Astrocyte (in vitro differentiated cells and primary cell): ENCODE data around the gene ANKRD1. TPM values are rescaled to one million over a fixed set of nuclear protein-coding genes. Genes with fewer than 3 reads are reported as not detected.
A peak's percentile ranks its signal among the peaks of the same experiment; 100 is the strongest.

Experiments
- DNase-seq: peaks from one replicate; pipeline ENCODE4 v3.0.0-alpha.2; 2010; ENCODE audit warnings: low read depth
- FAIRE-seq: peaks from 2 replicates; lab custom pipeline; 2011; peaks lifted over from hg19 to GRCh38; lab: Jason Lieb, UNC
- H2AFZ ChIP-seq: 2 replicates; pipeline ENCODE4 v1.6.0; 2012; ENCODE audit warnings: low read depth, low read length, inconsistent platforms
- H3K27ac ChIP-seq: 2 replicates; pipeline ENCODE4 v1.5.1; 2011; ENCODE audit warnings: low read depth, low read length, inconsistent platforms
- H3K27me3 ChIP-seq: 2 replicates; pipeline ENCODE4 v1.6.0; 2011; ENCODE audit warnings: low read length, inconsistent platforms; ENCODE audit not compliant: insufficient read depth
- H3K36me3 ChIP-seq: 2 replicates; pipeline ENCODE4 v1.5.1; 2011; ENCODE audit warnings: low read length, inconsistent platforms; ENCODE audit not compliant: insufficient read depth
- H3K4me1 ChIP-seq: 2 replicates; pipeline ENCODE4 v1.5.1; 2011; ENCODE audit warnings: low read length, inconsistent platforms; ENCODE audit not compliant: insufficient read depth
- H3K4me2 ChIP-seq: 2 replicates; pipeline ENCODE4 v1.6.0; 2012; ENCODE audit warnings: low read length, inconsistent platforms
- H3K4me3 ChIP-seq: 2 replicates; pipeline ENCODE4 v1.5.1; 2011; ENCODE audit warnings: low read depth, mild to moderate bottlenecking, low read length, inconsistent platforms; ENCODE audit not compliant: insufficient read depth
- H3K79me2 ChIP-seq: 2 replicates; pipeline ENCODE4 v1.6.0; 2012; ENCODE audit warnings: mild to moderate bottlenecking, low read length, inconsistent platforms; ENCODE audit not compliant: insufficient read depth
- H3K9ac ChIP-seq: 2 replicates; pipeline ENCODE4 v1.6.0; 2012; ENCODE audit warnings: mild to moderate bottlenecking, low read length, inconsistent platforms
- H3K9me3 ChIP-seq: 2 replicates; pipeline ENCODE4 v1.5.1; 2012; ENCODE audit warnings: low read depth, mild to moderate bottlenecking, low read length, inconsistent platforms; ENCODE audit not compliant: insufficient read depth
- H4K20me1 ChIP-seq: 2 replicates; pipeline ENCODE4 v1.6.0; 2012; ENCODE audit warnings: low read length, inconsistent platforms; ENCODE audit not compliant: insufficient read depth
- H3K27ac Mint-ChIP-seq: one replicate; pipeline ENCODE4 v1.8.0; 2021; ENCODE audit warnings: mild to moderate bottlenecking, mixed read lengths; ENCODE audit not compliant: unreplicated experiment
- H3K27me3 Mint-ChIP-seq: one replicate; pipeline ENCODE4 v1.8.0; 2021; ENCODE audit warnings: low read depth, mixed read lengths; ENCODE audit not compliant: unreplicated experiment
- H3K36me3 Mint-ChIP-seq: one replicate; pipeline ENCODE4 v1.8.0; 2021; ENCODE audit warnings: low read depth, mixed read lengths; ENCODE audit not compliant: unreplicated experiment
- H3K4me1 Mint-ChIP-seq: one replicate; pipeline ENCODE4 v1.8.0; 2021; ENCODE audit warnings: low read depth, mixed read lengths; ENCODE audit not compliant: unreplicated experiment
- H3K4me3 Mint-ChIP-seq: one replicate; pipeline ENCODE4 v1.8.0; 2021; ENCODE audit warnings: mild to moderate bottlenecking, moderate library complexity, mixed read lengths; ENCODE audit not compliant: unreplicated experiment
- H3K9me3 Mint-ChIP-seq: one replicate; pipeline ENCODE4 v1.8.0; 2021; ENCODE audit warnings: mild to moderate bottlenecking, mixed read lengths; ENCODE audit not compliant: unreplicated experiment
- EZH2 ChIP-seq: IDR thresholded peaks from 2 replicates; pipeline ENCODE4 v1.6.1; 2012; ENCODE audit warnings: mild to moderate bottlenecking, low read length, inconsistent platforms; ENCODE audit not compliant: insufficient read depth
- total RNA-seq: library from RNA; stranded (reverse); gene quantifications from 2 replicates; pipeline ENCODE4 v1.2.1, GENCODE V29; 2021
- TF ChIP-seq, protein P1 (sequence below): IDR thresholded peaks from 2 replicates; pipeline ENCODE4 v1.5.1; 2011; ENCODE audit warnings: low read depth, mild to moderate bottlenecking, inconsistent platforms, low read length, moderate library complexity; ENCODE audit not compliant: insufficient read depth

ANKRD1 gene
- total RNA-seq, 1 donor from 2014 or later = 913 TPM

- peak overlapping the region; percentile 0 for H2AFZ ChIP-seq
- no peaks in the 10 kb centered on the region for H3K9me3 ChIP-seq
- TF ChIP-seq EZH2 = no peak
- TF ChIP-seq, protein P1, sequence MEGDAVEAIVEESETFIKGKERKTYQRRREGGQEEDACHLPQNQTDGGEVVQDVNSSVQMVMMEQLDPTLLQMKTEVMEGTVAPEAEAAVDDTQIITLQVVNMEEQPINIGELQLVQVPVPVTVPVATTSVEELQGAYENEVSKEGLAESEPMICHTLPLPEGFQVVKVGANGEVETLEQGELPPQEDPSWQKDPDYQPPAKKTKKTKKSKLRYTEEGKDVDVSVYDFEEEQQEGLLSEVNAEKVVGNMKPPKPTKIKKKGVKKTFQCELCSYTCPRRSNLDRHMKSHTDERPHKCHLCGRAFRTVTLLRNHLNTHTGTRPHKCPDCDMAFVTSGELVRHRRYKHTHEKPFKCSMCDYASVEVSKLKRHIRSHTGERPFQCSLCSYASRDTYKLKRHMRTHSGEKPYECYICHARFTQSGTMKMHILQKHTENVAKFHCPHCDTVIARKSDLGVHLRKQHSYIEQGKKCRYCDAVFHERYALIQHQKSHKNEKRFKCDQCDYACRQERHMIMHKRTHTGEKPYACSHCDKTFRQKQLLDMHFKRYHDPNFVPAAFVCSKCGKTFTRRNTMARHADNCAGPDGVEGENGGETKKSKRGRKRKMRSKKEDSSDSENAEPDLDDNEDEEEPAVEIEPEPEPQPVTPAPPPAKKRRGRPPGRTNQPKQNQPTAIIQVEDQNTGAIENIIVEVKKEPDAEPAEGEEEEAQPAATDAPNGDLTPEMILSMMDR = no peak
- peaks cover 12% of the 10 kb centered on the region for H3K36me3 Mint-ChIP-seq
- H3K27ac ChIP-seq = peak overlapping the region; percentile 71
- no peaks in the 10 kb centered on the region for H3K27me3 ChIP-seq
- peaks cover 16% of the 10 kb centered on the region for H3K4me1 ChIP-seq
- H3K36me3 ChIP-seq = peaks cover 3% of the 10 kb centered on the region
- no peaks in the 10 kb centered on the region for H3K9me3 Mint-ChIP-seq
- peak overlapping the region; percentile 94 for H3K4me3 Mint-ChIP-seq
- peak overlapping the region; percentile 78 for H3K4me2 ChIP-seq
- H3K27ac Mint-ChIP-seq = peak overlapping the region; percentile 98
- FAIRE-seq (peak; percentile 64), DNase-seq (no peak)
- H4K20me1 ChIP-seq = no peaks in the 10 kb centered on the region
- H3K9ac ChIP-seq = peak overlapping the region; percentile 68
- peaks cover 16% of the 10 kb centered on the region for H3K4me1 Mint-ChIP-seq
- peaks cover 12% of the 10 kb centered on the region for H3K79me2 ChIP-seq
- no peaks in the 10 kb centered on the region for H3K27me3 Mint-ChIP-seq
- peak overlapping the region; percentile 58 for H3K4me3 ChIP-seq
Measured at GRCh38 chr10:90919683-90920574, 958 bp downstream of the ANKRD1 start.

DNA sequence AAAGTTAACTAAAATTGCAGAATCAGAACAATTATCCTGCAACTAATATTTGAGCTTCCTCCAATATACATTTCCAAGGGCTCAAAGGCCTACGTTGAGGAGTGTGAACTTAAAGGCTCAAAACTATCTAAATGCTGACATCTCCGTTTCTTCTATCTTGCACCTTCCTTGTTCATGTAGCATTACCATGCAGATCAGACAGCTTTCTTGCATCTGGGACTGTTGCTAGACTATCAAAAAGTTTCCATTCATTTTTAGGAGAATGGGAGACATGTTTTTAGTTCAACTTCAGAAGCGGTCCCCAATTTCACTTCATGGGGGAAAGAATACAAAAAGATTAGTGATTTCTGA, 2.9 kb downstream of the ANKRD1 start:
- no peaks in the 10 kb centered on the region for H3K9me3 Mint-ChIP-seq
- Histone ChIP-seq H4K20me1 (no peaks in the 10 kb centered on the region), H3K4me3 (no peak overlapping the region), H3K27ac (no peak overlapping the region), H3K4me2 (peak overlapping the region; percentile 25), H3K9ac (no peak overlapping the region), H2AFZ (no peak overlapping the region), H3K79me2 (peaks cover 12% of the 10 kb centered on the region), H3K36me3 (peaks cover 5% of the 10 kb centered on the region), H3K4me1 (peaks cover 16% of the 10 kb centered on the region), H3K9me3 (no peaks in the 10 kb centered on the region), H3K27me3 (no peaks in the 10 kb centered on the region)
- no peak for FAIRE-seq
- TF ChIP-seq EZH2 = no peak
- TF ChIP-seq, protein P1 = no peak
- peak overlapping the region; percentile 94 for H3K4me3 Mint-ChIP-seq
- H3K27me3 Mint-ChIP-seq = no peaks in the 10 kb centered on the region
- peaks cover 12% of the 10 kb centered on the region for H3K36me3 Mint-ChIP-seq
- DNase-seq = no peak
- peaks cover 20% of the 10 kb centered on the region for H3K4me1 Mint-ChIP-seq
- H3K27ac Mint-ChIP-seq = peak overlapping the region; percentile 82
